ENCODE results near the gene DLK1. TPM values are rescaled to one million over a fixed set of nuclear protein-coding genes. Genes with fewer than 3 reads are reported as not detected.
A peak's percentile ranks its signal among the peaks of the same experiment; 100 is the strongest.

Gene DLK1
- total and polyA plus RNA-seq, 2 experiments from 2014 or later = not detected

DNA sequence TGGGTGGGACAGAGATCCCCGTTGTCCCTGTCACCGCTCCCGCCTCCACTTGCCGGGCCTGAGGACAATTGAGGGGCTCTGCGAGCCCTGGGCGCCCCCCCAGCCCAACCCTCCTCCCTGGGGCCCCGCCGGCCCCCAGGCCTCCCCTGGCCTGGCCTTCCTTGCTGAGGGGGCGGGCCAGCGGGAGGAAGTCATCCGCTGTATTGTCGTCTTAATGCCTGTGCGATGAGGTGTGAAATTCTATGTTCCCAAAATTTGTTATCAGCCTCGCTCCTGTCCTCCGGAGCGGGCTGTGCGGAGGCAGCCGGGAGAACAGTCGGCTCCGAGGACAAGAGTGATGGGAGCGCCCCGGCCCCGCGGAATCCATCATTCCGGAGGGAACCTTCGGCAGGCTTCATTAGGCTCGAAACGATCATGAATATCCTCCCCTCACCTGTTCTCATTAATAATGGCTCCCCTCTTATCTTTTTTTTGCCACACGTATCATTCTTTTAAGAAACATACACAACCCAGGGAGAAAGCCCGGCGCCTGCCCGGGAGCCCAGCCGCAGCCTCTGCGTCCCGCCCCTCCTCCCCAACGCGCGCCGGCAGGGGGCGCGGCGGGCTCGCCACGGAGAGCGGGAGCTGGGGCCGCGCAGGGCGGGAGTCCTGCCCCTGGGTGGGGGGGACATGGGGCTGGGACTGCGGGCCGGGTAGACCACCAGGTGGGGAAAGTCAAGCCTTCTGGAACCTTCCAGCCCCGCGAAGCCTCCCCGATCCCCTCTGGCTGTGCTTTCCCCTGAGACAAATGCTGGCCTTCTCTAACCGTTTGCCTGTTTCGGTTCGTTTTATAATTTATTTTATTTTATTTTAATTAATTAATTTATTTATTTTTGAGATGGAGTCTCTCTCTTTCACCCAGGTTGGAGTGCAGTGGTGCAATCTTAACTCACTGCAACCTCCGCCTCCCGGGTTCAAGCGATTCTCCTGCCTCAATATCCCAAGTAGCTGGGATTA, 17.1 kb upstream of the DLK1 start:
- Histone ChIP-seq H3K36me3 (ENCODE audit: low read depth) (no peaks in the 10 kb centered on the region), H3K4me2 (ENCODE audit: unreplicated experiment) (peak overlapping the region; percentile 76), H4K20me1 (ENCODE audit: insufficient read depth) (no peaks in the 10 kb centered on the region), H3K27ac (no peak overlapping the region), H3K9me3 (ENCODE audit: low read depth) (no peaks in the 10 kb centered on the region), H2AFZ (peak overlapping the region; percentile 31; the same call in 1 of the 2 replicates), H3K9me2 (ENCODE audit: insufficient read depth) (no peaks in the 10 kb centered on the region), H3K27me3 (replicated peaks; ENCODE audit: insufficient read depth) (peaks cover 39% of the 10 kb centered on the region), H3F3A (ENCODE audit: insufficient read depth) (no peaks in the 10 kb centered on the region), H3K79me2 (ENCODE audit: insufficient read depth) (no peaks in the 10 kb centered on the region), H3K9ac (no peak overlapping the region), H3K4me1 (ENCODE audit: insufficient read depth) (0 out of 2 replicates have a peak, but pooled peaks cover 5% of the 10 kb centered on the region), H3K4me3 (peak overlapping the region; percentile 63)
- TF ChIP-seq EZH2phosphoT487 (IDR thresholded peaks at IDR 0.05; ENCODE audit: insufficient read depth, low read depth) (no peak), EZH2 (IDR thresholded peaks at IDR 0.05; ENCODE audit: insufficient read depth, poor library complexity, severe bottlenecking) (peak; percentile 23)
- in situ Hi-C loops (cut with MboI) = no loop called here
- WGBS, 2 experiments (ENCODE audit: low coverage in 1 of 2, low lambda C conversion rate in 2 of 2, missing lambda C conversion rate in 2 of 2) = 14% methylated on average over 41 to 57 of the region's 59 CpGs
- DNase-seq = peak; percentile 48

DNA sequence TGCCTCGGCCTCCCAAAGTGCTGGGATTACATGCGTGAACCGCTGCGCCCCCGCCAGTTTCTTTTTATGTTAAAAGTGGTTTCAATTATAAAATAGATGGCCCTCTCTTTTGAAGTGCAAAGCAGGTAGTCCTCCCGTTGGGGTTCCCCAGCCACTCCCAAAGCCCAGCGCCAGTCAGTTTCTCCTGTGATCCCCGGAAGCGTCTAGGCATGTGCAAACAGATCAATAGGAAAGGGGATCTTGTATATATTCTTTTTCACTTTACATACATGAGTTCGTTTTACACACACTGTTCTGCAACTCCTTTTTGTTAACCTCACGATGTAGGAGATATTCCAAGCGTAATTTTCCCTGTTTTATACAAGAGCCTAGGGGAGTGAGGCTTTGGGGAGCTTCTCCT, 16.3 kb upstream of the DLK1 start:
- Histone ChIP-seq H3K79me2 (ENCODE audit: insufficient read depth) (no peaks in the 10 kb centered on the region), H3K27me3 (replicated peaks; ENCODE audit: insufficient read depth) (peaks cover 41% of the 10 kb centered on the region), H4K20me1 (ENCODE audit: insufficient read depth) (no peaks in the 10 kb centered on the region), H3K4me3 (no peak overlapping the region), H3K4me1 (ENCODE audit: insufficient read depth) (0 out of 2 replicates have a peak, but pooled peaks cover 5% of the 10 kb centered on the region), H3K27ac (no peak overlapping the region), H3K9me3 (ENCODE audit: low read depth) (no peaks in the 10 kb centered on the region), H3F3A (ENCODE audit: insufficient read depth) (no peaks in the 10 kb centered on the region), H2AFZ (no peak overlapping the region), H3K4me2 (ENCODE audit: unreplicated experiment) (no peak overlapping the region), H3K36me3 (ENCODE audit: low read depth) (no peaks in the 10 kb centered on the region), H3K9me2 (ENCODE audit: insufficient read depth) (no peaks in the 10 kb centered on the region), H3K9ac (no peak overlapping the region)
- DNase-seq = no peak
- in situ Hi-C loops (cut with MboI) = no loop called here
- 80 to 84% methylated on average over 12 of the region's 12 CpGs for WGBS, 2 experiments (ENCODE audit: low coverage in 1 of 2, low lambda C conversion rate in 2 of 2, missing lambda C conversion rate in 2 of 2)
- no peak for TF ChIP-seq EZH2phosphoT487 (IDR thresholded peaks at IDR 0.05; ENCODE audit: insufficient read depth, low read depth)
- no peak for TF ChIP-seq EZH2 (IDR thresholded peaks at IDR 0.05; ENCODE audit: insufficient read depth, poor library complexity, severe bottlenecking)

DNA sequence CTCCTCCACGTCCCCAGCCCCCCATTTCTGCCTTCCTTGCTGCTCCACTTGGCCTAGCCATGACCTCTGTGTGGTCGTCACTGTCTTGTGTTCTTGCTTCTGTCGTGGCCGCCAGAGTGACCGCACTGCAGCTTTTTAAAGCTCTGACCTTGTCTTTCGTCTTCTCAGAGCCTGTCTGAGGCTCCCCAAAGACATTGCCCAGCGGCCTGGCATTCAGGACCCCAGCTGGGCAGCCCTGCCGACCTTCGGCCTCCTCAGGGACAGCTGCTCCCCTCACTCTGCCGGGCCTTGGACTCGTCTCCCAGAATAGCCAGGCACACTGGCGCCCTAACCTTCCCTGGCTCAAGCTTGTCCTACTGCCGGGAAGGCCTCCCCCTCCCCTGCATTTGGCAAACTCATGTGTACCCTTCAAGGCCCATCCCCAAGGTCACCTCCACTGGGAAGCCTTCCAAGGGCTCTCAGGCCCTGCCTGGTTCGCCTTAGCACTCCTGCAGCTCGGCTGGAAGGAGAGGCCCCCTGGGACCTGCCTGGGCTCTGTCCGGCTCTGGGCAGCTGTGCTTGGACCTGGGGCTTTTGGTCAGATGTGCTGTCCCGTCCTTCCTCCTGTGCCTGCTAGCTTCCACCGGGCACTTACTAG, 15.7 kb upstream of the DLK1 start:
- Histone ChIP-seq H3F3A (ENCODE audit: insufficient read depth) (no peaks in the 10 kb centered on the region), H3K4me2 (ENCODE audit: unreplicated experiment) (no peak overlapping the region), H3K36me3 (ENCODE audit: low read depth) (no peaks in the 10 kb centered on the region), H3K4me3 (no peak overlapping the region), H3K79me2 (ENCODE audit: insufficient read depth) (no peaks in the 10 kb centered on the region), H3K4me1 (ENCODE audit: insufficient read depth) (0 out of 2 replicates have a peak, but pooled peaks cover 5% of the 10 kb centered on the region), H3K9me2 (ENCODE audit: insufficient read depth) (no peaks in the 10 kb centered on the region), H3K9ac (no peak overlapping the region), H4K20me1 (ENCODE audit: insufficient read depth) (no peaks in the 10 kb centered on the region), H3K9me3 (ENCODE audit: low read depth) (no peaks in the 10 kb centered on the region), H3K27ac (no peak overlapping the region), H3K27me3 (replicated peaks; ENCODE audit: insufficient read depth) (peaks cover 41% of the 10 kb centered on the region), H2AFZ (no peak overlapping the region)
- DNase-seq = no peak
- in situ Hi-C loops (cut with MboI) = no loop called here
- TF ChIP-seq EZH2 (IDR thresholded peaks at IDR 0.05; ENCODE audit: insufficient read depth, poor library complexity, severe bottlenecking) = no peak
- TF ChIP-seq EZH2phosphoT487 (IDR thresholded peaks at IDR 0.05; ENCODE audit: insufficient read depth, low read depth) = no peak
- 77 to 78% methylated on average over 18 of the region's 18 CpGs for WGBS, 2 experiments (ENCODE audit: low coverage in 1 of 2, low lambda C conversion rate in 2 of 2, missing lambda C conversion rate in 2 of 2)

DNA sequence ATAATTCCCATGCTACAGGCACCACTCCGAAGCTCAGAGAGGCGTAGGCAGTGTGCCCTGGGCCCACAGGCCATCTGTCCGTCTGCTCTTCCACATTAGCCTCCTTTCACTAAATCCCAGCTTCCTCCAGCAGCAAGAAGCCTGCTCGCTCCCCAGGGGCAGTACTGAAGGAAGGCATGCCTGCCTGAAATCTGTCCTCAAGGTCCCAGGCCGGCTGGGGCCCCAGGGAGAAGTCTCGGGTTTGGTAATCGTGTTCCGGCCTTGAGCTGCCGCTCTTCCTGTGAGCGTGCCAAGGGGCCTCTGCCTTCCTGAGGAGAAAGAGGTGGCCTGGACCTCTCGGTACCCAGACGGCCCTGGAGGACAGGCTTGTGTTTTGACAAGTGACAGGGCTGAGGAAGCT, 15.2 kb upstream of the DLK1 start:
- TF ChIP-seq EZH2 (IDR thresholded peaks at IDR 0.05; ENCODE audit: insufficient read depth, poor library complexity, severe bottlenecking) (no peak), EZH2phosphoT487 (IDR thresholded peaks at IDR 0.05; ENCODE audit: insufficient read depth, low read depth) (no peak)
- Histone ChIP-seq H3K27me3 (replicated peaks; ENCODE audit: insufficient read depth) (peaks cover 44% of the 10 kb centered on the region), H3K9me2 (ENCODE audit: insufficient read depth) (no peaks in the 10 kb centered on the region), H3K9ac (no peak overlapping the region), H4K20me1 (ENCODE audit: insufficient read depth) (no peaks in the 10 kb centered on the region), H3K4me2 (ENCODE audit: unreplicated experiment) (no peak overlapping the region), H3K9me3 (ENCODE audit: low read depth) (no peaks in the 10 kb centered on the region), H2AFZ (no peak overlapping the region), H3K4me3 (no peak overlapping the region), H3K27ac (no peak overlapping the region), H3K4me1 (ENCODE audit: insufficient read depth) (0 out of 2 replicates have a peak, but pooled peaks cover 5% of the 10 kb centered on the region), H3K79me2 (ENCODE audit: insufficient read depth) (no peaks in the 10 kb centered on the region), H3F3A (ENCODE audit: insufficient read depth) (no peaks in the 10 kb centered on the region), H3K36me3 (ENCODE audit: low read depth) (no peaks in the 10 kb centered on the region)
- in situ Hi-C loops (cut with MboI) = no loop called here
- 91 to 92% methylated on average over 12 of the region's 12 CpGs for WGBS, 2 experiments (ENCODE audit: low coverage in 1 of 2, low lambda C conversion rate in 2 of 2, missing lambda C conversion rate in 2 of 2)
- no peak for DNase-seq

All from GM23248 (cell line).